Hepatocyte (in vitro differentiated cells): ENCODE measurements around the gene FAM193A.

ENCODE experiments used
- EZH2 ChIP-seq: fragments of 200-600 bp; sonication (generic); IDR thresholded peaks from 2 replicates; pipeline ENCODE4 v1.6.1; 2016; ENCODE audit warnings: antibody characterized with exemption, mild to moderate bottlenecking, borderline replicate concordance
- EZH2phosphoT487 ChIP-seq: fragments of 200-600 bp; sonication (generic); IDR thresholded peaks from one replicate; pipeline ENCODE4 v1.6.1; 2018; ENCODE audit warnings: antibody characterized with exemption, mild to moderate bottlenecking, low read depth, moderate library complexity; ENCODE audit not compliant: unreplicated experiment, severe bottlenecking
- TF ChIP-seq, protein P1 (sequence below): fragments of 200-600 bp; sonication (generic); IDR thresholded peaks from 2 replicates; pipeline ENCODE4 v1.5.1; 2016; ENCODE audit warnings: antibody characterized with exemption, mild to moderate bottlenecking; ENCODE audit not compliant: poor library complexity

DNA sequence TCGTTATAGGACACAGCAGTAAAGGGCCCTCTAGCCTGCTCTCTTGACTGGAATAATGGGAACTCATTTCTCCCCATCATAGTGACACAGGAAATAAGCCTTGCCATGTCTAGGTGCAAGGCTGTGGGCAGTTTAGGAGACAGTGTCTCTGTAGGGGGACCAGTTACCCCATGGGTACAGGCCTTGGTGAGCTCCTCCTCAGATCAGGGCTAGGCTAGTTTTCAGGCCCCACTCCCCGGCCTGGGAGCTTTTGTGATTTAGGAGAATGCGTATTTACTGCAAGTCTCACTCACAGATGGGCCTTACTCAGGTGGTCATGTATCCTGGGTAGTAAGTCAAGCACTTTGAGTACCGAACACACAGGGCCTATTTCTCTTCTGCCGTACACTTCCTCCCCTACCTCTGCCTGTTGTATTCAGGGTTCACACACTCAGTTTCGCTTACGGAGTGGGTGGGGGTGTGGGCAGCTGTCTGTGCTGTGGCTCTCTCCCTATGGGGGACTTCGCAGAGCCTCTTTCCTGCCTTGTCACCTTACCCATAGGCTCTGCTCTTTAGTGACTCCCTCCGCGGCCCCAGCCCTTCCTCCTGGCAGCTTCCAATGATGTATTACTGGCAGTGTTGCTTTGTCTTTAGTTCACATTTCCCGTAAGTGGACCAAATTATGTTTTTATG is 34.2 kb downstream of the FAM193A start:
- TF ChIP-seq, protein P1, sequence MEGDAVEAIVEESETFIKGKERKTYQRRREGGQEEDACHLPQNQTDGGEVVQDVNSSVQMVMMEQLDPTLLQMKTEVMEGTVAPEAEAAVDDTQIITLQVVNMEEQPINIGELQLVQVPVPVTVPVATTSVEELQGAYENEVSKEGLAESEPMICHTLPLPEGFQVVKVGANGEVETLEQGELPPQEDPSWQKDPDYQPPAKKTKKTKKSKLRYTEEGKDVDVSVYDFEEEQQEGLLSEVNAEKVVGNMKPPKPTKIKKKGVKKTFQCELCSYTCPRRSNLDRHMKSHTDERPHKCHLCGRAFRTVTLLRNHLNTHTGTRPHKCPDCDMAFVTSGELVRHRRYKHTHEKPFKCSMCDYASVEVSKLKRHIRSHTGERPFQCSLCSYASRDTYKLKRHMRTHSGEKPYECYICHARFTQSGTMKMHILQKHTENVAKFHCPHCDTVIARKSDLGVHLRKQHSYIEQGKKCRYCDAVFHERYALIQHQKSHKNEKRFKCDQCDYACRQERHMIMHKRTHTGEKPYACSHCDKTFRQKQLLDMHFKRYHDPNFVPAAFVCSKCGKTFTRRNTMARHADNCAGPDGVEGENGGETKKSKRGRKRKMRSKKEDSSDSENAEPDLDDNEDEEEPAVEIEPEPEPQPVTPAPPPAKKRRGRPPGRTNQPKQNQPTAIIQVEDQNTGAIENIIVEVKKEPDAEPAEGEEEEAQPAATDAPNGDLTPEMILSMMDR, result no peak
- no peak for TF ChIP-seq EZH2
- no peak for TF ChIP-seq EZH2phosphoT487
